ENCODE measurements around the gene ARHGAP31. TPM values are rescaled to one million over a fixed set of nuclear protein-coding genes. Genes with fewer than 3 reads are reported as not detected.

ARHGAP31 gene
- polyA plus RNA-seq, 1 donor from 2014 or later = not detected

GRCh38 chr3:119433613-119434325 is 139.6 kb downstream of the ARHGAP31 start:
- H3F3A ChIP-seq (ENCODE audit: insufficient read depth, low read length, poor library complexity, severe bottlenecking) = no peaks in the 10 kb centered on the region
- H3K9me2 ChIP-seq (ENCODE audit: insufficient read depth, low read length) = no peaks in the 10 kb centered on the region
- H3K4me3 ChIP-seq (ENCODE audit: low read length) = no peak overlapping the region
- peaks cover 27% of the 10 kb centered on the region for H3K36me3 ChIP-seq (ENCODE audit: insufficient read depth, low read length)
- H3K9me3 ChIP-seq (ENCODE audit: low read length) = no peaks in the 10 kb centered on the region
- H3K4me2 ChIP-seq (ENCODE audit: low read length) = no peak overlapping the region
- H3K9ac ChIP-seq (ENCODE audit: low read length) = no peak overlapping the region
- TF ChIP-seq POLR2AphosphoS5 (IDR thresholded peaks at IDR 0.05) = no peak
- no peak for TF ChIP-seq CTCF (IDR thresholded peaks at IDR 0.05; ENCODE audit: poor library complexity, severe bottlenecking)
- no peak for TF ChIP-seq REST (IDR thresholded peaks at IDR 0.05; ENCODE audit: borderline replicate concordance)
- TF ChIP-seq TAF1 (IDR thresholded peaks at IDR 0.05; ENCODE audit: low read depth) = no peak
- no peak for TF ChIP-seq EP300 (conservative IDR thresholded peaks at IDR 0.05; ENCODE audit: poor library complexity, severe bottlenecking)
- TF ChIP-seq SMC3 (conservative IDR thresholded peaks at IDR 0.05; ENCODE audit: poor library complexity) = no peak
- H4K20me1 ChIP-seq (ENCODE audit: insufficient read depth) = no peaks in the 10 kb centered on the region
- H2AFZ ChIP-seq (ENCODE audit: low read depth, low read length) = no peak overlapping the region
- no peak overlapping the region for H3K27ac ChIP-seq (ENCODE audit: low read length)
- no peaks in the 10 kb centered on the region for H3K79me2 ChIP-seq (replicated peaks; ENCODE audit: insufficient read depth, low read length)
- no peaks in the 10 kb centered on the region for H3K27me3 ChIP-seq (ENCODE audit: insufficient read depth, low read depth, low read length)

GRCh38 chr3:119434703-119435102 is 140.5 kb downstream of the ARHGAP31 start:
- no peaks in the 10 kb centered on the region for H3F3A ChIP-seq (ENCODE audit: insufficient read depth, low read length, poor library complexity, severe bottlenecking)
- H2AFZ ChIP-seq (ENCODE audit: low read depth, low read length) = no peak overlapping the region
- H3K36me3 ChIP-seq (ENCODE audit: insufficient read depth, low read length) = peaks cover 24% of the 10 kb centered on the region
- no peak overlapping the region for H3K4me2 ChIP-seq (ENCODE audit: low read length)
- no peaks in the 10 kb centered on the region for H3K27me3 ChIP-seq (ENCODE audit: insufficient read depth, low read depth, low read length)
- no peak overlapping the region for H3K4me3 ChIP-seq (ENCODE audit: low read length)
- H4K20me1 ChIP-seq (ENCODE audit: insufficient read depth) = no peaks in the 10 kb centered on the region
- no peak overlapping the region for H3K27ac ChIP-seq (ENCODE audit: low read length)
- no peak overlapping the region for H3K9ac ChIP-seq (ENCODE audit: low read length)
- no peaks in the 10 kb centered on the region for H3K9me2 ChIP-seq (ENCODE audit: insufficient read depth, low read length)
- TF ChIP-seq RAD21 (conservative IDR thresholded peaks at IDR 0.05) = no peak
- TF ChIP-seq CTCF (IDR thresholded peaks at IDR 0.05; ENCODE audit: poor library complexity, severe bottlenecking) = no peak
- TF ChIP-seq POLR2AphosphoS5 (IDR thresholded peaks at IDR 0.05) = no peak
- TF ChIP-seq MXI1 (conservative IDR thresholded peaks at IDR 0.05; ENCODE audit: poor library complexity, severe bottlenecking) = no peak
- no peak for TF ChIP-seq REST (IDR thresholded peaks at IDR 0.05; ENCODE audit: borderline replicate concordance)
- no peak for TF ChIP-seq SMC3 (conservative IDR thresholded peaks at IDR 0.05; ENCODE audit: poor library complexity)
- TF ChIP-seq EZH2 (IDR thresholded peaks at IDR 0.05; ENCODE audit: borderline replicate concordance, insufficient read depth, low read length, poor library complexity, severe bottlenecking) = no peak
- TF ChIP-seq EP300 (conservative IDR thresholded peaks at IDR 0.05; ENCODE audit: poor library complexity, severe bottlenecking) = no peak
- TF ChIP-seq TAF1 (IDR thresholded peaks at IDR 0.05; ENCODE audit: low read depth) = no peak
- no peaks in the 10 kb centered on the region for H3K9me3 ChIP-seq (ENCODE audit: low read length)
- no peaks in the 10 kb centered on the region for H3K79me2 ChIP-seq (replicated peaks; ENCODE audit: insufficient read depth, low read length)

All from neural cell (in vitro differentiated cells).